PC-3 (cell line): ENCODE measurements around the gene PGM2L1.

Experiments
- EZH2phosphoT487 ChIP-seq: fragments of 300-600 bp; sonication (generic); IDR thresholded peaks from 2 replicates; pipeline ENCODE4 v1.6.1; 2018; ENCODE audit warnings: mild to moderate bottlenecking, antibody characterized with exemption, low read length, borderline replicate concordance
- TF ChIP-seq, protein P1 (sequence below): fragments of 300-600 bp; sonication (generic); conservative IDR thresholded peaks from 2 replicates; pipeline ENCODE4 v1.5.1; 2017; ENCODE audit warnings: antibody characterized with exemption, low read depth, mild to moderate bottlenecking, low read length

DNA sequence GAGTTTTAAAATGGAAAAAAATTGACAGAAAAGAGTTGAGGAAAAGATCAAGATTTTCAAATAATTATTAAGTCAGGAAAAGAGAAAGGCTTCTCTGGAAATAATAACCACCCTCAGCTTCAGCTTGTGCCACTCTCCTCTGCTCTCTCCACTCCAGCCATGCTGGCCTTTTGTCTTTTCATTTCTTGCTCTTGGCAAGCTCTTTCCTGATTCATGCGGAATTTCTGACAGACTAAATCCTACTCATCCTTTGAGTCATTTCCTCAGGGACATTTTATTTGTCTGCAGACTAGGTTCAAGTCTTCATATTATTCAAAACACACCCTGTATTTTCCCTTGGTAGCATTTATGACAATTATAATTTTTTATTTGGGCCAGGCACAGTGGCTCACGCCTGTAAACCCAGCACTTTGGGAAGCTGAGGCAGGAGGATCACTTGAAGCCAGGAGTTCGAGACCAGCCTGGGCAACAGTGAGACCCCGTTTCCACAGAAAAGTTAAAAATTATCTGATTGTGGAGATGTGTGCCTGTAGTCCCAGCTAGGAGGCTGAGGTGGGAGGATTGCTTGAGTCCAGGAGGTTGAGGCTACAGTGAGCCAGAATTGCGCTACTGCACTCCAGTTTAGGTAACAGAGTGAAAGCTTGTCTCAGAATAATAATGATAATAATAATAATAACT, 79.0 kb downstream of the PGM2L1 start:
- TF ChIP-seq EZH2phosphoT487 = no peak
- TF ChIP-seq, protein P1, sequence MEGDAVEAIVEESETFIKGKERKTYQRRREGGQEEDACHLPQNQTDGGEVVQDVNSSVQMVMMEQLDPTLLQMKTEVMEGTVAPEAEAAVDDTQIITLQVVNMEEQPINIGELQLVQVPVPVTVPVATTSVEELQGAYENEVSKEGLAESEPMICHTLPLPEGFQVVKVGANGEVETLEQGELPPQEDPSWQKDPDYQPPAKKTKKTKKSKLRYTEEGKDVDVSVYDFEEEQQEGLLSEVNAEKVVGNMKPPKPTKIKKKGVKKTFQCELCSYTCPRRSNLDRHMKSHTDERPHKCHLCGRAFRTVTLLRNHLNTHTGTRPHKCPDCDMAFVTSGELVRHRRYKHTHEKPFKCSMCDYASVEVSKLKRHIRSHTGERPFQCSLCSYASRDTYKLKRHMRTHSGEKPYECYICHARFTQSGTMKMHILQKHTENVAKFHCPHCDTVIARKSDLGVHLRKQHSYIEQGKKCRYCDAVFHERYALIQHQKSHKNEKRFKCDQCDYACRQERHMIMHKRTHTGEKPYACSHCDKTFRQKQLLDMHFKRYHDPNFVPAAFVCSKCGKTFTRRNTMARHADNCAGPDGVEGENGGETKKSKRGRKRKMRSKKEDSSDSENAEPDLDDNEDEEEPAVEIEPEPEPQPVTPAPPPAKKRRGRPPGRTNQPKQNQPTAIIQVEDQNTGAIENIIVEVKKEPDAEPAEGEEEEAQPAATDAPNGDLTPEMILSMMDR = no peak
